CD14-positive monocyte (primary cell): ENCODE measurements around the gene ATP13A3. TPM values are rescaled to one million over a fixed set of nuclear protein-coding genes. Genes with fewer than 3 reads are reported as not detected.
A peak's percentile ranks its signal among the peaks of the same experiment; 100 is the strongest.

Source experiments
- DNase-seq, 3 donors: peaks; one replicate each; pipeline ENCODE4 v3.0.0-alpha.2; 2011 to 2022
- H2AFZ ChIP-seq: 2 replicates; pipeline ENCODE4 v1.6.0; 2012; ENCODE audit warnings: mild to moderate bottlenecking, low read depth, low read length, inconsistent platforms; ENCODE audit not compliant: insufficient read depth, poor library complexity, severe bottlenecking
- H3K27ac ChIP-seq, 2 donors: 1 replicate in 1 of 2; 2 replicates in 1 of 2; pipeline ENCODE4 v1.5.1; 2012 to 2013; ENCODE audit warnings: low read length in 2 of 2, control low read depth in 1 of 2, inconsistent platforms in 1 of 2, low read depth in 1 of 2, mild to moderate bottlenecking in 1 of 2
- H3K27me3 ChIP-seq, 2 donors: one replicate each; pipeline versions ENCODE4 v1.6.0 to v1.6.1; 2011 to 2013; ENCODE audit warnings: low read length in 2 of 2; ENCODE audit not compliant: control insufficient read depth in 2 of 2, insufficient read depth in 2 of 2
- H3K36me3 ChIP-seq, 2 donors: replicated peaks in 1 of 2; 1 replicate in 1 of 2; 2 replicates in 1 of 2; pipeline versions ENCODE4 v1.5.1 to v1.6.1; 2012 to 2013; ENCODE audit warnings: low read length in 2 of 2, control low read depth in 1 of 2, inconsistent platforms in 1 of 2, mild to moderate bottlenecking in 1 of 2; ENCODE audit not compliant: insufficient read depth in 2 of 2, control insufficient read depth in 1 of 2
- H3K4me1 ChIP-seq, 2 donors: 1 replicate in 1 of 2; 2 replicates in 1 of 2; pipeline versions ENCODE4 v1.5.1 to v1.6.1; 2012 to 2013; ENCODE audit warnings: low read length in 2 of 2, control low read depth in 1 of 2, inconsistent platforms in 1 of 2, mild to moderate bottlenecking in 1 of 2, moderate library complexity in 1 of 2; ENCODE audit not compliant: insufficient read depth in 2 of 2, control insufficient read depth in 1 of 2
- H3K4me2 ChIP-seq: replicated peaks from 2 replicates; pipeline ENCODE3; 2012; ENCODE audit warnings: low read length, moderate library complexity, mild to moderate bottlenecking; ENCODE audit not compliant: poor library complexity, severe bottlenecking; ENCODE audit errors: extremely low read depth
- H3K4me3 ChIP-seq, 3 experiments: fragments of 200-600 bp in 1 of 3; sonication (generic) in 1 of 3; replicated peaks in 1 of 3; 1 replicate in 2 of 3; 2 replicates in 1 of 3; pipeline ENCODE4 v1.5.1; 2011 to 2013; ENCODE audit warnings: low read length in 3 of 3, mild to moderate bottlenecking in 3 of 3, control low read depth in 2 of 3, low read depth in 2 of 3, inconsistent platforms in 1 of 3, moderate library complexity in 1 of 3
- H3K79me2 ChIP-seq: 2 replicates; pipeline ENCODE4 v1.6.0; 2012; ENCODE audit warnings: mild to moderate bottlenecking, control low read depth, inconsistent platforms, low read length, moderate library complexity; ENCODE audit not compliant: insufficient read depth
- H3K9ac ChIP-seq: 2 replicates; pipeline ENCODE4 v1.6.0; 2017; ENCODE audit warnings: low read length, mild to moderate bottlenecking; ENCODE audit not compliant: insufficient read depth, poor library complexity, severe bottlenecking
- H3K9me3 ChIP-seq, 2 donors: replicated peaks in 1 of 2; 1 replicate in 1 of 2; 2 replicates in 1 of 2; pipeline versions ENCODE4 v1.5.1 to v1.6.1; 2012 to 2013; ENCODE audit warnings: low read length in 2 of 2, control low read depth in 1 of 2; ENCODE audit not compliant: control insufficient read depth in 1 of 2, insufficient read depth in 1 of 2
- H4K20me1 ChIP-seq: 2 replicates; pipeline ENCODE4 v1.6.0; 2012; ENCODE audit warnings: mild to moderate bottlenecking, low read length, control low read depth, moderate library complexity; ENCODE audit not compliant: insufficient read depth
- H3K27ac Mint-ChIP-seq, 7 donors: one replicate each; pipeline ENCODE4 v1.8.0; 2020; ENCODE audit warnings: mild to moderate bottlenecking in 7 of 7, mixed read lengths in 7 of 7, moderate library complexity in 6 of 7, inconsistent platforms in 2 of 7
- H3K27me3 Mint-ChIP-seq, 3 donors: one replicate each; pipeline ENCODE4 v1.8.0; 2021 to 2022; ENCODE audit warnings: low read depth in 3 of 3, mild to moderate bottlenecking in 3 of 3, mixed read lengths in 3 of 3, moderate library complexity in 3 of 3, inconsistent platforms in 1 of 3
- H3K36me3 Mint-ChIP-seq, 2 donors: one replicate each; pipeline ENCODE4 v1.8.0; 2020; ENCODE audit warnings: mixed read lengths in 2 of 2, inconsistent platforms in 1 of 2, mild to moderate bottlenecking in 1 of 2
- H3K4me1 Mint-ChIP-seq: one replicate; pipeline ENCODE4 v1.8.0; 2020; ENCODE audit warnings: mild to moderate bottlenecking, mixed read lengths
- H3K4me3 Mint-ChIP-seq, 2 donors: one replicate each; pipeline ENCODE4 v1.8.0; 2020; ENCODE audit warnings: mild to moderate bottlenecking in 2 of 2, mixed read lengths in 2 of 2, moderate library complexity in 1 of 2
- H3K9me3 Mint-ChIP-seq, 7 donors: one replicate each; pipeline ENCODE4 v1.8.0; 2020 to 2022; ENCODE audit warnings: mixed read lengths in 7 of 7, mild to moderate bottlenecking in 6 of 7, moderate library complexity in 6 of 7, inconsistent platforms in 2 of 7
- WGBS: methylation state at CpG from one replicate; pipeline ENCODE4 v1.1.5; 2013; ENCODE audit warnings: missing lambda C conversion rate; ENCODE audit not compliant: insufficient coverage; 5-methylcytosine and 5-hydroxymethylcytosine counted together
- intact Hi-C, 2 donors: fragments of 100-400 bp; cut with micrococcal nuclease; formaldehyde crosslinking; loops; one replicate each; pipeline versions ENCODE4 v1.15.0 to v1.15.1; 2023
- polyA plus RNA-seq, 3 donors: library from polyadenylated mRNA; depleted of rRNA in 1 of 3; unstranded in 2 of 3; stranded (reverse) in 1 of 3; fragments of 300-500 nt in 2 of 3; fragments of >200 nt in 1 of 3; fragmentation: Illumina TruSeq in 2 of 3; gene quantifications; 1 replicate in 2 of 3; 2 replicates in 1 of 3; pipeline ENCODE4 v1.2.3, GENCODE V29; 2012 to 2021
- TF ChIP-seq, protein P1 (sequence below): fragments of 200-600 bp; IDR thresholded peaks from one replicate; pipeline ENCODE4 v1.8.0; 2022; ENCODE audit warnings: antibody characterized with exemption, mild to moderate bottlenecking

ATP13A3 gene
- polyA plus RNA-seq, 3 donors = 4.7 to 19.5 (median 5.2) TPM

DNA sequence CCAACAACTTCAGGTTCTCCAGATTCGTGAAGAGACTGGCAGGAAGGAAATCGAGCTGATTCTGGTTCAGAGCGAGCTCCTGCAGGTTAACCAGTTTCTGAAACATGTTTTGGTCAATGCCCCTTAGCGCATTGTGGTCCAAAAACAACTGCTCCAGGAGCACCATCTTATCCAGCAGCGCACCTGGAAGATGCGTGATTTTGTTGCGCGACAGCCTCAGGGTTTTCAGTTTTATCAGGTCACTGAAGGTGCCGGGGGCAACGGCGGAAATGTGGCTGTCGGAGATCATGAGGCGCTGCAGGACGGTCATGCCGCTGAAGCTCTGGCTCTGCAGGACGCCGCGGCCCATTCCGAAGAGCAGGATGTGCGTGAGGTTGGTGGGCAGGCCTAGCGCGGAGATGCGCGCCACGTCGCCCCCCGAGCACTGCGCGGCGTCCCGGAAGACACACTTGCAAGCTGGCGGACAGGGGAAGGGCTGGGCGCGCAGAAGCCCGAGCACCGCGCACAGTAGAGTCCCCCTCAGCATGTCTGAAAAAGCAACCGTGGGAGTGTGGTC is 89.0 kb downstream of the ATP13A3 start:
- H2AFZ ChIP-seq = no peak overlapping the region
- no peak overlapping the region for H3K27ac ChIP-seq
- H3K4me2 ChIP-seq = peak overlapping the region; percentile 70
- peak overlapping the region in 1 of 3 experiments; percentile 60 for H3K4me3 ChIP-seq
- Mint-ChIP-seq H3K4me1 (peaks cover 27% of the 10 kb centered on the region), H3K27me3 (peaks cover 57 to 61% (median 59%) of the 10 kb centered on the region in 3 donors), H3K36me3 (no peaks in the 10 kb centered on the region), H3K4me3 (peak overlapping the region; percentile 65 to 87), H3K9me3 (peaks cover 0 to 11% (median 4%) of the 10 kb centered on the region in 7 donors), H3K27ac (peak overlapping the region in 1 of 7 donors; percentile 57)
- H3K79me2 ChIP-seq = no peaks in the 10 kb centered on the region
- H3K9me3 ChIP-seq = peaks cover 0 to 15% of the 10 kb centered on the region in 2 donors
- no peaks in the 10 kb centered on the region for H4K20me1 ChIP-seq
- no peaks in the 10 kb centered on the region for H3K36me3 ChIP-seq
- H3K4me1 ChIP-seq = peaks cover 21 to 25% of the 10 kb centered on the region in 2 donors
- H3K9ac ChIP-seq = peak overlapping the region; percentile 8
- TF ChIP-seq, protein P1, sequence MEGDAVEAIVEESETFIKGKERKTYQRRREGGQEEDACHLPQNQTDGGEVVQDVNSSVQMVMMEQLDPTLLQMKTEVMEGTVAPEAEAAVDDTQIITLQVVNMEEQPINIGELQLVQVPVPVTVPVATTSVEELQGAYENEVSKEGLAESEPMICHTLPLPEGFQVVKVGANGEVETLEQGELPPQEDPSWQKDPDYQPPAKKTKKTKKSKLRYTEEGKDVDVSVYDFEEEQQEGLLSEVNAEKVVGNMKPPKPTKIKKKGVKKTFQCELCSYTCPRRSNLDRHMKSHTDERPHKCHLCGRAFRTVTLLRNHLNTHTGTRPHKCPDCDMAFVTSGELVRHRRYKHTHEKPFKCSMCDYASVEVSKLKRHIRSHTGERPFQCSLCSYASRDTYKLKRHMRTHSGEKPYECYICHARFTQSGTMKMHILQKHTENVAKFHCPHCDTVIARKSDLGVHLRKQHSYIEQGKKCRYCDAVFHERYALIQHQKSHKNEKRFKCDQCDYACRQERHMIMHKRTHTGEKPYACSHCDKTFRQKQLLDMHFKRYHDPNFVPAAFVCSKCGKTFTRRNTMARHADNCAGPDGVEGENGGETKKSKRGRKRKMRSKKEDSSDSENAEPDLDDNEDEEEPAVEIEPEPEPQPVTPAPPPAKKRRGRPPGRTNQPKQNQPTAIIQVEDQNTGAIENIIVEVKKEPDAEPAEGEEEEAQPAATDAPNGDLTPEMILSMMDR = no peak
- intact Hi-C loops = loop anchor here in 1 of 2 donors (5.0 kb wide), 1 partner anchor 66 kb away; no protein-coding TSS in a partner anchor
- no peak for DNase-seq
- peaks cover 30 to 57% of the 10 kb centered on the region in 2 donors for H3K27me3 ChIP-seq
- 1% methylated on average over 37 of the region's 38 CpGs for WGBS

DNA sequence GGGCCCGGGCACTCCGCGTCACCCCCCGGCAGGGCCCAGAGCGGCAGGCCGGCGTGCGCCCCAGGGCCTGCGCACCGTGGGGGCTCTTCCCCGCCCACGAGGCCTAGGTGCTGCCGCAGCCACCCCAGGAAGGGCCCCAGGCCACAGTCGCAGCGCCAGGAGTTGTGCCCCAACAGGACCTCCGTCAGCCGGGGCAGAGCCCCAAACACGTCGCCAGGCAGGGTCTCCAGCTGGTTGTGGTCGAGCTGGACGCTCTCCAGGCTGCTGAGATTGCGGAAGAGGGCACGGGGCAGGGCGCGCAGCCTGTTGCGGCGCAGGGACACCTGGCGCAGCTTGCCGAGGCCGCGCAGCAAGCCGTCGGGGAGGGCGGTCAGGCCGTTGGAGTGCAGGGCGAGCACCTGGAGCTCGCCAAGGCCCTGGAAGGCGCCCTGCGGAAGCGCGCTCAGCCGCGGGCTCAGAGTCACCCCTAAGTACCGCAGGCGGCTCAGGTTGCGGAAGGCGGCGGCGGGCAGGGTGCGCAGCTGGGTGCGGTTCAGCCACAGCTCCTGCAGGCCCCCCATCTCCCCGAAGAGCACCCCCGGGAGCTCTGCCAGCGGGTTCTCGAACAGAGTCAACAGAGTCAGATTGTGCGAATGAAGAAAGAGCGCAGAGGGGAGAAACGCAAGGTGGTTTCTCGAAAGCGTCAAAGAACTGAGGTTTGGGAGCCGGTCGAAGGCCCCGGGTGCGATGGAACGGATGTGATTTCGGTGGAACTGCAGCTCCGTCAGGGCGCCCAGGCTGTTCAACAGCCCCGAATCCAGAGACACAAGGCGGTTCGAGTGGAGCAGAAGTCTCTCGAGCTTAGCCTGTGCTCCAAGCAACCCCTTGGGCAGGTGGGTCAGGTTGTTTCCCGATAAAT is 89.7 kb downstream of the ATP13A3 start:
- H3K4me3 Mint-ChIP-seq = peak overlapping the region; percentile 65 to 87
- no peak for DNase-seq

More for the DNA sequence above, 89.7 kb downstream of the ATP13A3 start:
- Histone ChIP-seq H4K20me1 (no peaks in the 10 kb centered on the region), H3K4me2 (peak overlapping the region; percentile 70), H3K36me3 (no peaks in the 10 kb centered on the region), H3K9ac (no peak overlapping the region), H3K79me2 (no peaks in the 10 kb centered on the region), H3K4me3 (peak overlapping the region in 1 of 3 experiments; percentile 60), H2AFZ (peak overlapping the region; percentile 29), H3K4me1 (peaks cover 21 to 25% of the 10 kb centered on the region in 2 donors), H3K9me3 (peaks cover 0 to 15% of the 10 kb centered on the region in 2 donors), H3K27me3 (peaks cover 30 to 61% of the 10 kb centered on the region in 2 donors), H3K27ac (no peak overlapping the region)
- Mint-ChIP-seq H3K27me3 (peaks cover 60 to 63% (median 61%) of the 10 kb centered on the region in 3 donors), H3K27ac (no peak overlapping the region), H3K36me3 (no peaks in the 10 kb centered on the region), H3K4me1 (peaks cover 27% of the 10 kb centered on the region), H3K9me3 (peaks cover 0 to 11% (median 4%) of the 10 kb centered on the region in 7 donors)
- TF ChIP-seq, protein P1 = no peak
- intact Hi-C loops = loop anchor here in 1 of 2 donors (5.0 kb wide), 1 partner anchor 65 kb away; no protein-coding TSS in a partner anchor
- 2% methylated on average over 73 of the region's 73 CpGs for WGBS
